ENCODE measurements around the gene GAREM2. TPM values are rescaled to one million over a fixed set of nuclear protein-coding genes. Genes with fewer than 3 reads are reported as not detected.

Gene GAREM2
- polyA plus RNA-seq, 1 of the 3 experiments (the other 2 are of a cell fraction), result 3.7 TPM

DNA sequence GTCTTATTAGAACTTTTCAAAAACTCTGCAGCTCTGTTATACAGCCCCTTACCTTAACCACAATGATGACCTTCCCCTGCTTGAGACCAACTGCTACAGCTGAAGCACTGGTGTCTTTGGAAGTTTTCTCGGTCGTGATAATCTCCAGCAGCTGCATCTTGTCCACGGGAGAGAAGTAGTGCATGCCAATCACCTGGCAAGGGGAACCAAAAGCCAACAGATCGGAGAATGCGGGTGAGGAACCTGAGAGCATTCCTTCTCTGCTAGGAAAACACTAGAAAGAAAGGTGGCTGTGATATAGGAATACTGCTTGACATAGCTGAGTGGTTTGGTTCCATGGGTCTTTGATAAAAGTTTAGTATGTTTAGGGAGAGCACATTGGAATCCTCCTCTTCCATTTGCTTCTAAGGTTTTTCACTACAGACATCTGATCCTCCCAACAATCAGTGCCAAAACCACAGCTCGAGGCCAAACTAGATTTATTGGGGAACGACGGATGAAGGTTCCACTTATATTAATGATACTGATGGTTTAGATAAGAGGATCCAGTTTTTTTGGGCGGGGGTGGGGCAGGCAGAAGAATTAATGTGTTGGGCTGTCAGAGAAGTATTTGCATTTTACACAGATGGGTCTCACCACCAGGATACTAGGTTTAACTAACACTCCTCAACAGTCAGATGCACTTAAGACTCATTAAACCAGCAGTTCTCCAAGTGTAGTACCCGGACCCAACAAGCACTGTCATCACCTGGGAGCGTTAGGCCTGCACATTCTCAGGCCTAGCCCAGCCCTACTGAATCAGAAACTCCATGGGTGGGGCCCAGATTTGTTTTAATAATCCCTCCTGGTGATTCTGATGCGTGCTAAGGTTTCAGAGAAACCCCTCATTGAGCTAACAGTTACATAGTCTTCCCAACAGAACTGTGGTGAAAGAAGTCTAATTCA lies 22.4 kb downstream of the GAREM2 start:
- ChIA-PET POLR2A (interaction anchor here (1.0 kb wide), 1 partner anchor 40 kb away, joined by 3 read pairs; no protein-coding TSS in a partner anchor), CTCF (interaction anchor here (0.6 to 1.0 kb wide), 2 partner anchors 29 to 45 kb away, joined by 3 read pairs; no protein-coding TSS in a partner anchor)
- TF ChIP-seq, protein P1, sequence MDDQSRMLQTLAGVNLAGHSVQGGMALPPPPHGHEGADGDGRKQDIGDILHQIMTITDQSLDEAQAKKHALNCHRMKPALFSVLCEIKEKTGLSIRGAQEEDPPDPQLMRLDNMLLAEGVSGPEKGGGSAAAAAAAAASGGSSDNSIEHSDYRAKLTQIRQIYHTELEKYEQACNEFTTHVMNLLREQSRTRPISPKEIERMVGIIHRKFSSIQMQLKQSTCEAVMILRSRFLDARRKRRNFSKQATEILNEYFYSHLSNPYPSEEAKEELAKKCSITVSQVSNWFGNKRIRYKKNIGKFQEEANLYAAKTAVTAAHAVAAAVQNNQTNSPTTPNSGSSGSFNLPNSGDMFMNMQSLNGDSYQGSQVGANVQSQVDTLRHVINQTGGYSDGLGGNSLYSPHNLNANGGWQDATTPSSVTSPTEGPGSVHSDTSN (IDR thresholded peaks at IDR 0.05), result no peak
- TF ChIP-seq NRF1 (IDR thresholded peaks at IDR 0.05; ENCODE audit: low read depth, low read length), result no peak
- TF ChIP-seq, protein P2, sequence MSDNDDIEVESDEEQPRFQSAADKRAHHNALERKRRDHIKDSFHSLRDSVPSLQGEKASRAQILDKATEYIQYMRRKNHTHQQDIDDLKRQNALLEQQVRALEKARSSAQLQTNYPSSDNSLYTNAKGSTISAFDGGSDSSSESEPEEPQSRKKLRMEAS (IDR thresholded peaks at IDR 0.05; ENCODE audit: low read depth), result no peak
- TF ChIP-seq FOXJ3 (CRISPR knock-in tag; IDR thresholded peaks at IDR 0.05), result no peak
- no peak for TF ChIP-seq EZH2phosphoT487 (IDR thresholded peaks at IDR 0.05; ENCODE audit: borderline replicate concordance, low read depth)
- TF ChIP-seq TCF12 (IDR thresholded peaks at IDR 0.05), result no peak
- TF ChIP-seq ZBTB33 (IDR thresholded peaks at IDR 0.05; ENCODE audit: borderline replicate concordance, low read depth), result no peak
- no peak for TF ChIP-seq NFIC (IDR thresholded peaks at IDR 0.05; ENCODE audit: borderline replicate concordance)
- TF ChIP-seq SIN3A (IDR thresholded peaks at IDR 0.05; ENCODE audit: borderline replicate concordance, low read depth, low read length), result no peak
- TF ChIP-seq POLR2AphosphoS5 (IDR thresholded peaks at IDR 0.05; ENCODE audit: low read depth, low read length), result no peak
- TF ChIP-seq, protein P3, sequence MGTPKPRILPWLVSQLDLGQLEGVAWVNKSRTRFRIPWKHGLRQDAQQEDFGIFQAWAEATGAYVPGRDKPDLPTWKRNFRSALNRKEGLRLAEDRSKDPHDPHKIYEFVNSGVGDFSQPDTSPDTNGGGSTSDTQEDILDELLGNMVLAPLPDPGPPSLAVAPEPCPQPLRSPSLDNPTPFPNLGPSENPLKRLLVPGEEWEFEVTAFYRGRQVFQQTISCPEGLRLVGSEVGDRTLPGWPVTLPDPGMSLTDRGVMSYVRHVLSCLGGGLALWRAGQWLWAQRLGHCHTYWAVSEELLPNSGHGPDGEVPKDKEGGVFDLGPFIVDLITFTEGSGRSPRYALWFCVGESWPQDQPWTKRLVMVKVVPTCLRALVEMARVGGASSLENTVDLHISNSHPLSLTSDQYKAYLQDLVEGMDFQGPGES (IDR thresholded peaks at IDR 0.05; ENCODE audit: low read depth, low read length), result no peak
- no peak for TF ChIP-seq CTCF (IDR thresholded peaks at IDR 0.05)
- no peak for TF ChIP-seq TAF1 (IDR thresholded peaks at IDR 0.05; ENCODE audit: borderline replicate concordance, low read depth, low read length)
- TF ChIP-seq MEF2A (IDR thresholded peaks at IDR 0.05; ENCODE audit: borderline replicate concordance, low read depth), result no peak
- TF ChIP-seq GABPA (IDR thresholded peaks at IDR 0.05; ENCODE audit: low read depth), result no peak
- no peak for TF ChIP-seq ELF1 (IDR thresholded peaks at IDR 0.05)
- TF ChIP-seq, protein P4, sequence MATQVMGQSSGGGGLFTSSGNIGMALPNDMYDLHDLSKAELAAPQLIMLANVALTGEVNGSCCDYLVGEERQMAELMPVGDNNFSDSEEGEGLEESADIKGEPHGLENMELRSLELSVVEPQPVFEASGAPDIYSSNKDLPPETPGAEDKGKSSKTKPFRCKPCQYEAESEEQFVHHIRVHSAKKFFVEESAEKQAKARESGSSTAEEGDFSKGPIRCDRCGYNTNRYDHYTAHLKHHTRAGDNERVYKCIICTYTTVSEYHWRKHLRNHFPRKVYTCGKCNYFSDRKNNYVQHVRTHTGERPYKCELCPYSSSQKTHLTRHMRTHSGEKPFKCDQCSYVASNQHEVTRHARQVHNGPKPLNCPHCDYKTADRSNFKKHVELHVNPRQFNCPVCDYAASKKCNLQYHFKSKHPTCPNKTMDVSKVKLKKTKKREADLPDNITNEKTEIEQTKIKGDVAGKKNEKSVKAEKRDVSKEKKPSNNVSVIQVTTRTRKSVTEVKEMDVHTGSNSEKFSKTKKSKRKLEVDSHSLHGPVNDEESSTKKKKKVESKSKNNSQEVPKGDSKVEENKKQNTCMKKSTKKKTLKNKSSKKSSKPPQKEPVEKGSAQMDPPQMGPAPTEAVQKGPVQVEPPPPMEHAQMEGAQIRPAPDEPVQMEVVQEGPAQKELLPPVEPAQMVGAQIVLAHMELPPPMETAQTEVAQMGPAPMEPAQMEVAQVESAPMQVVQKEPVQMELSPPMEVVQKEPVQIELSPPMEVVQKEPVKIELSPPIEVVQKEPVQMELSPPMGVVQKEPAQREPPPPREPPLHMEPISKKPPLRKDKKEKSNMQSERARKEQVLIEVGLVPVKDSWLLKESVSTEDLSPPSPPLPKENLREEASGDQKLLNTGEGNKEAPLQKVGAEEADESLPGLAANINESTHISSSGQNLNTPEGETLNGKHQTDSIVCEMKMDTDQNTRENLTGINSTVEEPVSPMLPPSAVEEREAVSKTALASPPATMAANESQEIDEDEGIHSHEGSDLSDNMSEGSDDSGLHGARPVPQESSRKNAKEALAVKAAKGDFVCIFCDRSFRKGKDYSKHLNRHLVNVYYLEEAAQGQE (IDR thresholded peaks at IDR 0.05; ENCODE audit: low read depth, low read length), result no peak
- Histone ChIP-seq H3F3A (replicated peaks; ENCODE audit: insufficient read depth) (no peaks in the 10 kb centered on the region), H3K4me3 (ENCODE audit: low read depth in 2 of 2, low read length in 1 of 2) (no peak overlapping the region), H3K36me3 (replicated peaks in 1 of 2; ENCODE audit: control insufficient read depth in 1 of 2, insufficient read depth in 2 of 2, low read length in 1 of 2) (peaks cover 69 to 74% of the 10 kb centered on the region in 2 experiments), H3K27ac (ENCODE audit: low read depth in 2 of 2, low read length in 1 of 2) (no peak overlapping the region), H3K4me2 (no peak overlapping the region), H3K79me2 (ENCODE audit: insufficient read depth) (no peaks in the 10 kb centered on the region), H2AFZ (ENCODE audit: low read depth) (no peak overlapping the region), H4K20me1 (ENCODE audit: insufficient read depth) (no peaks in the 10 kb centered on the region), H3K9me3 (no peaks in the 10 kb centered on the region), H3K4me1 (ENCODE audit: control insufficient read depth in 1 of 2, insufficient read depth in 2 of 2, low read depth in 1 of 2, low read length in 1 of 2) (no peaks in the 10 kb centered on the region), H3K9ac (no peak overlapping the region), H3K27me3 (ENCODE audit: insufficient read depth) (no peaks in the 10 kb centered on the region), H3K9me2 (no peaks in the 10 kb centered on the region)
- DNase-seq, result no peak
- 79% methylated on average over 11 of the region's 12 CpGs for WGBS (ENCODE audit: low lambda C conversion rate)
